CD4-positive, CD25-positive, alpha-beta regulatory T cell (primary cell): ENCODE measurements around the gene DOCK11. TPM values are rescaled to one million over a fixed set of nuclear protein-coding genes. Genes with fewer than 3 reads are reported as not detected.

ENCODE experiments used
- ATAC-seq, 2 donors: fragments of 150-1000 bp; cut with Tn5 transposase; one replicate each; pipeline ENCODE4 v1.10.0; 2021; ENCODE audit warnings: low read depth in 2 of 2, moderate number of reproducible peaks in 2 of 2, moderate library complexity in 1 of 2
- DNase-seq, 3 donors: peaks; one replicate each; pipeline versions ENCODE4 v3.0.0 to v3.0.0-alpha.2; 2012 to 2022; ENCODE audit warnings: mixed read lengths in 1 of 3
- H3K27ac ChIP-seq: one replicate; pipeline ENCODE4 v1.7.0; 2013; ENCODE audit warnings: mild to moderate bottlenecking, low read length; ENCODE audit not compliant: insufficient read depth, poor library complexity, severe bottlenecking
- H3K27me3 ChIP-seq: one replicate; pipeline ENCODE4 v1.7.0; 2013; ENCODE audit warnings: low read length; ENCODE audit not compliant: control insufficient read depth, insufficient read depth
- H3K36me3 ChIP-seq: one replicate; pipeline ENCODE4 v1.7.0; 2013; ENCODE audit warnings: mild to moderate bottlenecking, low read length, moderate library complexity; ENCODE audit not compliant: control insufficient read depth, insufficient read depth
- H3K4me1 ChIP-seq: 2 replicates; pipeline ENCODE4 v1.7.0; 2013; ENCODE audit warnings: mild to moderate bottlenecking, low read length; ENCODE audit not compliant: insufficient read depth, control insufficient read depth, poor library complexity, severe bottlenecking
- H3K4me3 ChIP-seq: one replicate; pipeline ENCODE4 v1.7.0; 2013; ENCODE audit warnings: low read depth, mild to moderate bottlenecking, low read length, moderate library complexity
- H3K9me3 ChIP-seq, 2 experiments: 1 replicate in 1 of 2; 2 replicates in 1 of 2; pipeline ENCODE4 v1.7.0; 2013; ENCODE audit warnings: low read length in 2 of 2, mild to moderate bottlenecking in 1 of 2, moderate library complexity in 1 of 2; ENCODE audit not compliant: control insufficient read depth in 2 of 2
- H3K27ac Mint-ChIP-seq, 3 donors: one replicate each; pipeline ENCODE4 v1.8.0; 2020 to 2022; ENCODE audit warnings: mild to moderate bottlenecking in 3 of 3, mixed read lengths in 3 of 3, moderate library complexity in 2 of 3
- H3K27me3 Mint-ChIP-seq: one replicate; pipeline ENCODE4 v1.8.0; 2022; ENCODE audit warnings: mild to moderate bottlenecking, mixed read lengths
- H3K36me3 Mint-ChIP-seq: one replicate; pipeline ENCODE4 v1.8.0; 2020; ENCODE audit warnings: mixed read lengths
- H3K4me1 Mint-ChIP-seq, 4 donors: one replicate each; pipeline ENCODE4 v1.8.0; 2020 to 2022; ENCODE audit warnings: mixed read lengths in 4 of 4, mild to moderate bottlenecking in 1 of 4
- H3K4me3 Mint-ChIP-seq, 4 donors: one replicate each; pipeline ENCODE4 v1.8.0; 2020 to 2022; ENCODE audit warnings: mild to moderate bottlenecking in 4 of 4, mixed read lengths in 4 of 4, moderate library complexity in 3 of 4
- H3K9me3 Mint-ChIP-seq, 7 donors: one replicate each; pipeline ENCODE4 v1.8.0; 2020 to 2022; ENCODE audit warnings: mixed read lengths in 7 of 7, mild to moderate bottlenecking in 3 of 7, moderate library complexity in 2 of 7
- polyA plus RNA-seq, 4 donors: library from polyadenylated mRNA; unstranded; fragments of 300-500 nt; fragmentation: Illumina TruSeq; gene quantifications; one replicate each; pipeline ENCODE4 v1.2.3, GENCODE V29; 2021
- total RNA-seq: library from RNA; stranded (reverse); gene quantifications from one replicate; pipeline ENCODE4 v1.2.3, GENCODE V29; 2022

The DOCK11 gene
- total and polyA plus RNA-seq, 5 donors from 2014 or later: 26.5 to 126 (median 35.2) TPM

DNA sequence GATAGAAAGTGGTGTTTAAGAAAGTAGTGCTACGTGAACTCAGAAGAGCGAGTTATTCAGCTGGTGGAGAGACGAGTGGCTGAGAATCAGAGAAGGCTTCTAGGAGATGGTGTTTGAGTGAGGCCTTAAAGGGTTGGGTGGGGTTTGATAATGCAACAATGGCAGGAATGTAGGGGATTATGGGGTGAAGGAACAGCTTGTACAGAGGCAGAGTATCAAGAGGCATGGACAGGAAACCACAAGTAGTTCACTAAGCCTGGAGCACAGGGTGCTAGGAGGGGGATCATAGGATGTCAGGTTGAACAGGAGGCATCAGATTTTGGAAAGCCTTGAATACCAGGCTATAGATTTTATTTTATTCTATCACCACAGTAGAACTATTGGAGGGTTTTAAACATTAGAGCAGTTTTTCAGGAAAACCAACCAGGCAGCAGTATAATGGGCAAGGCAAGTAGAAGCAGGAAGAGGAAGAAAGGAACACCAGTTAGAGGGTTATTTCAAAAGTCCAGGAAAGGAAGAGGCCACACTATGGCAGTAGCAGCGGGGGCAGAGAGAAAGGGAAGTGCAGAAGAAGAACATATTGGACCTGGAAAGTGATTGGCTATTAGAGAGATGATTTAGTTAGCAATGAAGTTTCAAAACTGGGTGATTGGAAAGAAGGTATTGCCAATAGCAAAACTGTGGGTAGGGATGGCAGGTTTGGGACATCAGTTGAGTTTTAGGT lies 99.2 kb downstream of the DOCK11 start:
- peaks cover 0 to 6% (median 4%) of the 10 kb centered on the region in 4 donors for H3K4me1 Mint-ChIP-seq
- no peaks in the 10 kb centered on the region for H3K9me3 Mint-ChIP-seq
- no peak overlapping the region for H3K4me3 Mint-ChIP-seq
- H3K9me3 ChIP-seq: no peaks in the 10 kb centered on the region
- peak overlapping the region in 2 of 3 donors; percentile 63 to 77 for H3K27ac Mint-ChIP-seq
- peaks cover 32% of the 10 kb centered on the region for H3K36me3 Mint-ChIP-seq
- no peaks in the 10 kb centered on the region for H3K27me3 Mint-ChIP-seq
- H3K4me3 ChIP-seq: no peak overlapping the region
- no peaks in the 10 kb centered on the region for H3K27me3 ChIP-seq
- H3K36me3 ChIP-seq: peaks cover 83% of the 10 kb centered on the region
- DNase-seq: no peak
- no peak for ATAC-seq
- no peaks in the 10 kb centered on the region for H3K4me1 ChIP-seq
- H3K27ac ChIP-seq: no peak overlapping the region

DNA sequence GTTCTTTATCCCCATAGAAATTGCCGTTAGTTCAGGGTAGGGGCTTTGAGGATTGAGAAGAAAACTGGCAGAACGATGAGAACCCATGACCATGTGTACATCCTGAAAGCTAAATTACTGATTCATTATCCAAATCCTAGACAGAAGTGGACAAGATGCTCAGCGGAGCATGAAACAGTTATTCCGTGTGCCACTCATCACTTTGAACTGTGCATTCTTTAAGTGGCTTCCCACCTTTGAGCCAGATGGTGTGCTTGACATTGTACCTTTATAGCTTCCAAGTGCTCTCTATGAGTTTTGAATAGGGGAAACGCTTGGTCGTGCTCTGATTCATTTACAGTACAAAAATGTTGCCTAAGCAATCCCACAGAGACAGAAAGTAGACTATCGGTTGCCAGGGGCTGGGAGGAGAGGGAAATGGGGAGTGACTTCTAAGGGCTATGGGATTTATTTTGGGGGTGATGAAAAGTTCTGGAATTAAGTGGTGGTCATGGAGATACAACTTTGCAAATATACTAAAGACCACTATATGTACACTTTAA lies 100.0 kb downstream of the DOCK11 start:
- peak overlapping the region in 1 of 3 donors; percentile 12 for H3K27ac Mint-ChIP-seq
- Histone ChIP-seq H3K9me3 (no peaks in the 10 kb centered on the region), H3K36me3 (peaks cover 79% of the 10 kb centered on the region), H3K27ac (no peak overlapping the region), H3K4me3 (no peak overlapping the region), H3K4me1 (no peaks in the 10 kb centered on the region), H3K27me3 (no peaks in the 10 kb centered on the region)
- H3K4me1 Mint-ChIP-seq: peaks cover 3 to 7% (median 5%) of the 10 kb centered on the region in 4 donors
- H3K36me3 Mint-ChIP-seq: peaks cover 30% of the 10 kb centered on the region
- no peak overlapping the region for H3K4me3 Mint-ChIP-seq
- H3K27me3 Mint-ChIP-seq: no peaks in the 10 kb centered on the region
- ATAC-seq (no peak), DNase-seq (no peak)
- no peaks in the 10 kb centered on the region for H3K9me3 Mint-ChIP-seq

DNA sequence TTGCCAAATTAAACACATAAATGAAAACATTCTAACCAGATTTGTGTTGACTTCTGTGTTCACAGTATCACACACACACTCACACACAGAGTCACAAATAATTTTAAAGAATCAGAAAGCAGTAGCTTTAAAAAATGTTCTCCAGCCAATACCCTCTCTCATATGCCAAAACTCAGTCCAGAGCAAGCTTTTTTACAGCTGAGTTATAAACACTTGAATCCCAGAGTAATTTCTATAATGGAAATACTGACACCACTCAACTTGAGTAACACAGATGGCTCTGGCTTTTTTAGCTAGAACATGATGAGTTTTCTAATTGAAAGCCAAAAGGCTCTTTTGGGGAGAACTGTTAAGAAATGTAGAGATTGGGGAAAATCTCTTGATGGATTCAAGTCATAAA lies 100.8 kb downstream of the DOCK11 start:
- H3K27me3 ChIP-seq: no peaks in the 10 kb centered on the region
- no peak overlapping the region for H3K4me3 Mint-ChIP-seq
- no peaks in the 10 kb centered on the region for H3K27me3 Mint-ChIP-seq
- H3K36me3 ChIP-seq: peaks cover 71% of the 10 kb centered on the region
- H3K9me3 ChIP-seq: no peaks in the 10 kb centered on the region
- no peak for DNase-seq
- H3K4me1 Mint-ChIP-seq: peaks cover 4 to 12% (median 6%) of the 10 kb centered on the region in 4 donors
- H3K4me3 ChIP-seq: no peak overlapping the region
- no peaks in the 10 kb centered on the region for H3K4me1 ChIP-seq
- H3K36me3 Mint-ChIP-seq: peaks cover 24% of the 10 kb centered on the region
- H3K27ac ChIP-seq: no peak overlapping the region
- H3K9me3 Mint-ChIP-seq: no peaks in the 10 kb centered on the region
- ATAC-seq: no peak
- H3K27ac Mint-ChIP-seq: peak overlapping the region in 1 of 3 donors; percentile 47

DNA sequence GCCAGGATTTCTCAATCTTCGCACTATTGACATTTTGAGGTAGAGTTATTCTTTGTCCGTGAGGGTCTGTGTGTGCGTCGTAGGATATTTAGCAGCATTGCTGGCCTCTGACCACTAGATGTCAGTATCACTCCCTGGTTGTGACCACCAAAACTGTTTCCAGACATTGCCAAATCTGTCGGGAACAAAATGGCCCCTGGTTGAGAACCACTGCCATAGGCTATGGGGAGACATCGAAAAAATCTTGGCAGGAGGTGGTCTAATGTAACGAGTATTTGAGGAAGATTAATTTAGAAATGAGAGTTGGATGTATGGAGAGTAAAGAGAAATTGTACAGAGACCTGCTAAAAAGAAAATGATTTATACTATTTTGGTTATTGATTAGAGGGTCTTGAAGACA lies 108.4 kb downstream of the DOCK11 start:
- Histone ChIP-seq H3K4me1 (no peaks in the 10 kb centered on the region), H3K27ac (no peak overlapping the region), H3K27me3 (no peaks in the 10 kb centered on the region), H3K9me3 (no peaks in the 10 kb centered on the region), H3K4me3 (no peak overlapping the region), H3K36me3 (peaks cover 62% of the 10 kb centered on the region)
- no peaks in the 10 kb centered on the region for H3K27me3 Mint-ChIP-seq
- peak overlapping the region; percentile 1 to 94 (median 65) for H3K27ac Mint-ChIP-seq
- peak in 1 of 2 donors; percentile 31 for ATAC-seq
- H3K4me3 Mint-ChIP-seq: no peak overlapping the region
- no peaks in the 10 kb centered on the region for H3K9me3 Mint-ChIP-seq
- H3K4me1 Mint-ChIP-seq: peaks cover 4 to 25% (median 18%) of the 10 kb centered on the region in 4 donors
- peak; percentile 4 to 46 (median 21) for DNase-seq
- peaks cover 6% of the 10 kb centered on the region for H3K36me3 Mint-ChIP-seq

DNA sequence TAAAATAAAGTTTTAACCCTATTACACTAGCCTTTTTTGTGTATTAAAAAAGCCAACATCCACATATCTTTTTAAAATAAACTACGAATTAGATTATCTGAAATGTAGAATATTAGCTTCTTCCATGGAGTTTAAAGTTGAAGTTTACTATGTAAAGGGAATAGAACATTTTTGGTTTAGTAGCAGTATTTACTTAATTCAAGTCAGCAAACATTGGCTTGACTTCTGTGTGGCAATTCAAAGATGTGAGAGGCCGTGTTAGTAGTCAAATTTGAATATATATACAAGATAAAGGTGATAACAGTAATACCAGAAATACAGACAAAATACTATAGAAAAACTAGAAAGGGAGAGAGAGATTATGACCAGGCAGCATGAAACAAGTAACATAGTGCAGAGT lies 116.7 kb downstream of the DOCK11 start:
- H3K27ac Mint-ChIP-seq: no peak overlapping the region
- no peak overlapping the region for H3K27ac ChIP-seq
- H3K4me1 ChIP-seq: no peaks in the 10 kb centered on the region
- H3K4me3 ChIP-seq: no peak overlapping the region
- H3K9me3 Mint-ChIP-seq: no peaks in the 10 kb centered on the region
- H3K4me1 Mint-ChIP-seq: peaks cover 0 to 7% (median 0%) of the 10 kb centered on the region in 4 donors
- no peaks in the 10 kb centered on the region for H3K9me3 ChIP-seq
- H3K4me3 Mint-ChIP-seq: no peak overlapping the region
- H3K36me3 ChIP-seq: peaks cover 87% of the 10 kb centered on the region
- ATAC-seq (no peak), DNase-seq (no peak)
- H3K27me3 ChIP-seq: no peaks in the 10 kb centered on the region
- H3K27me3 Mint-ChIP-seq: no peaks in the 10 kb centered on the region
- peaks cover 15% of the 10 kb centered on the region for H3K36me3 Mint-ChIP-seq

DNA sequence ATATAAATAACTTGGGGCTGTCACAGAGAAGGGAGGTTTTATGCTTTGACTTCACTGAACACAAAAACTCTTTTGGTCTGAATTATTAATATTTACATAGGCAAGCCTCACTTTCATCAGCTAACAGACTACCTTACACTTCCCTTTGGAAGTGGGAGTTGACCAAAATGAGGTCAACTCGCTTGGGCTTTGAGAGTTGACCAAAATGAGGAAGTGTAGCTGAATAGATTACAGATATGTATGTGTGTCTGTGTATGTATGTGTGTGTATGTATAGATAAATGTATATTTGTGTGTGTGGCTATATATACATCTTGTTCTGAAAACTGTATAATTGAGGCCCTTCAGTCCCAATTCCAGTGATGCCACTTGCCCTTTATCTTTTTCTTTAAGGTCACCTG lies 118.5 kb downstream of the DOCK11 start:
- H3K9me3 ChIP-seq: no peaks in the 10 kb centered on the region
- H3K27me3 ChIP-seq: no peaks in the 10 kb centered on the region
- Mint-ChIP-seq H3K9me3 (no peaks in the 10 kb centered on the region), H3K4me1 (peaks cover 0 to 7% (median 0%) of the 10 kb centered on the region in 4 donors), H3K27ac (no peak overlapping the region), H3K27me3 (no peaks in the 10 kb centered on the region), H3K36me3 (peaks cover 17% of the 10 kb centered on the region), H3K4me3 (no peak overlapping the region)
- no peak overlapping the region for H3K4me3 ChIP-seq
- H3K27ac ChIP-seq: no peak overlapping the region
- DNase-seq (no peak), ATAC-seq (no peak)
- no peaks in the 10 kb centered on the region for H3K4me1 ChIP-seq
- peaks cover 76% of the 10 kb centered on the region for H3K36me3 ChIP-seq

DNA sequence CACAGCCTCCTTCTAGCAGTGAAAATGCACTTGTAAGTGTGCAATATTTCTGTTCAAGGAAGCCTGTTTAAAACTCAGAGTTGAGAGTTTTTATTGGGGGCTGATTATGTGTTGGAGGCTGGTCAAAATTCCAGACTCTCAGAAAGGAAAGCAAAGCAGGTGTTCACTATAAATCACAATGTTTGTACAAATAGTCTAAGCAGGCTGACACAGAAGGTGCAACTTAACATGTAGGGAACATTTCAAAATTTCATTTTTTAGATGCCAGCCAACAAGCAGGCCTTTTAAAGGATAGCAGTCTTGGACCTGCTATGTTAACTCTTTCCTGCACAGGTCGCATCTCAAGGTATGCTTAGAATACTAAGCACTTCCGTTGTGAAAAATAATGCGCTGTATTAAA lies 119.5 kb downstream of the DOCK11 start:
- Mint-ChIP-seq H3K4me3 (no peak overlapping the region), H3K27me3 (no peaks in the 10 kb centered on the region), H3K36me3 (peaks cover 17% of the 10 kb centered on the region), H3K27ac (no peak overlapping the region), H3K4me1 (peaks cover 0 to 7% (median 0%) of the 10 kb centered on the region in 4 donors), H3K9me3 (no peaks in the 10 kb centered on the region)
- DNase-seq: no peak
- Histone ChIP-seq H3K36me3 (peaks cover 67% of the 10 kb centered on the region), H3K4me3 (no peak overlapping the region), H3K9me3 (no peaks in the 10 kb centered on the region), H3K27me3 (no peaks in the 10 kb centered on the region), H3K27ac (no peak overlapping the region), H3K4me1 (no peaks in the 10 kb centered on the region)
- ATAC-seq: no peak
